ENCODE results near the gene SLC25A10. TPM values are rescaled to one million over a fixed set of nuclear protein-coding genes. Genes with fewer than 3 reads are reported as not detected.
"Not testable (repeated sequence)": the region's sequence is repeated elsewhere in the genome, so short reads cannot be mapped to it uniquely, and the experiment has no call there.

Gene SLC25A10
- total RNA-seq, 1 experiment from 2014 or later = 46.8 TPM

GRCh38 chr17:81675515-81676221, 36.4 kb upstream of the SLC25A10 start:
- ChIA-PET CTCF (interaction anchor here (0.6 to 0.9 kb wide), 2 partner anchors 8 to 51 kb away, joined by 3 to 4 read pairs; no protein-coding TSS in a partner anchor), POLR2A (ENCODE audit: low non-redundant PET) (interaction anchor here (0.7 kb wide), 1 partner anchor 33 kb away, joined by 3 read pairs; no protein-coding TSS in a partner anchor)
- peaks cover 44% of the 10 kb centered on the region for H3K36me3 ChIP-seq (ENCODE audit: insufficient read depth, low read length, poor library complexity, severe bottlenecking)
- BruUV-seq (replicated peaks); intact Hi-C loops (cut with micrococcal nuclease; ENCODE audit: unreplicated experiment); H3K27me3 ChIP-seq (replicated peaks; ENCODE audit: insufficient read depth, low read depth, low read length, poor library complexity); H3K4me1 ChIP-seq (ENCODE audit: insufficient read depth, low read length, poor library complexity, severe bottlenecking); H3K4me3 ChIP-seq (ENCODE audit: low read depth, low read length, poor library complexity, severe bottlenecking); H3K9me3 ChIP-seq (ENCODE audit: low read depth, low read length, poor library complexity, severe bottlenecking); H3K27ac ChIP-seq (ENCODE audit: low read depth, low read length, poor library complexity, severe bottlenecking): not testable (repeated sequence)
- TF ChIP-seq, protein P1, sequence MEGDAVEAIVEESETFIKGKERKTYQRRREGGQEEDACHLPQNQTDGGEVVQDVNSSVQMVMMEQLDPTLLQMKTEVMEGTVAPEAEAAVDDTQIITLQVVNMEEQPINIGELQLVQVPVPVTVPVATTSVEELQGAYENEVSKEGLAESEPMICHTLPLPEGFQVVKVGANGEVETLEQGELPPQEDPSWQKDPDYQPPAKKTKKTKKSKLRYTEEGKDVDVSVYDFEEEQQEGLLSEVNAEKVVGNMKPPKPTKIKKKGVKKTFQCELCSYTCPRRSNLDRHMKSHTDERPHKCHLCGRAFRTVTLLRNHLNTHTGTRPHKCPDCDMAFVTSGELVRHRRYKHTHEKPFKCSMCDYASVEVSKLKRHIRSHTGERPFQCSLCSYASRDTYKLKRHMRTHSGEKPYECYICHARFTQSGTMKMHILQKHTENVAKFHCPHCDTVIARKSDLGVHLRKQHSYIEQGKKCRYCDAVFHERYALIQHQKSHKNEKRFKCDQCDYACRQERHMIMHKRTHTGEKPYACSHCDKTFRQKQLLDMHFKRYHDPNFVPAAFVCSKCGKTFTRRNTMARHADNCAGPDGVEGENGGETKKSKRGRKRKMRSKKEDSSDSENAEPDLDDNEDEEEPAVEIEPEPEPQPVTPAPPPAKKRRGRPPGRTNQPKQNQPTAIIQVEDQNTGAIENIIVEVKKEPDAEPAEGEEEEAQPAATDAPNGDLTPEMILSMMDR (conservative IDR thresholded peaks at IDR 0.05; ENCODE audit: low read depth, low read length) = peak; percentile 50
- peak; percentile 37 for DNase-seq (ENCODE audit: low spot score)

- Histone ChIP-seq H3K27me3 (replicated peaks; ENCODE audit: insufficient read depth, low read depth, low read length, poor library complexity) (no peaks in the 10 kb centered on the region), H3K27ac (ENCODE audit: low read depth, low read length, poor library complexity, severe bottlenecking) (no peak overlapping the region), H3K4me1 (ENCODE audit: insufficient read depth, low read length, poor library complexity, severe bottlenecking) (peaks cover 7% of the 10 kb centered on the region), H3K9me3 (ENCODE audit: low read depth, low read length, poor library complexity, severe bottlenecking) (no peaks in the 10 kb centered on the region), H3K4me3 (ENCODE audit: low read depth, low read length, poor library complexity, severe bottlenecking) (no peak overlapping the region), H3K36me3 (ENCODE audit: insufficient read depth, low read length, poor library complexity, severe bottlenecking) (peaks cover 31% of the 10 kb centered on the region)
- no peak for DNase-seq (ENCODE audit: low spot score)
- intact Hi-C loops (cut with micrococcal nuclease; ENCODE audit: unreplicated experiment) = no loop called here
- no peak for TF ChIP-seq EZH2 (IDR thresholded peaks at IDR 0.05; ENCODE audit: borderline replicate concordance, low read depth, low read length, poor library complexity, severe bottlenecking)
- TF ChIP-seq, protein P1 (conservative IDR thresholded peaks at IDR 0.05; ENCODE audit: low read depth, low read length) = no peak
- ChIA-PET POLR2A (ENCODE audit: low non-redundant PET) (no interaction called here), CTCF (no interaction called here)
- no TSS peak for BruUV-seq (replicated peaks)
Measured at GRCh38 chr17:81676906-81677305, 35.2 kb upstream of the SLC25A10 start.

- no peak overlapping the region for H3K27ac ChIP-seq (ENCODE audit: low read depth, low read length, poor library complexity, severe bottlenecking)
- ChIA-PET POLR2A (ENCODE audit: low non-redundant PET) (interaction anchor here (0.7 kb wide), 1 partner anchor 12 kb away, joined by 20 read pairs; no protein-coding TSS in a partner anchor), CTCF (interaction anchor here (0.7 kb wide), 1 partner anchor 10 kb away, joined by 4 read pairs; no protein-coding TSS in a partner anchor)
- TF ChIP-seq, protein P1 (conservative IDR thresholded peaks at IDR 0.05; ENCODE audit: low read depth, low read length) = no peak
- no peak for TF ChIP-seq EZH2 (IDR thresholded peaks at IDR 0.05; ENCODE audit: borderline replicate concordance, low read depth, low read length, poor library complexity, severe bottlenecking)
- DNase-seq (ENCODE audit: low spot score) = no peak
- BruUV-seq (replicated peaks) = no TSS peak
- H3K4me3 ChIP-seq (ENCODE audit: low read depth, low read length, poor library complexity, severe bottlenecking) = no peak overlapping the region
- intact Hi-C loops (cut with micrococcal nuclease; ENCODE audit: unreplicated experiment) = no loop called here
- H3K27me3 ChIP-seq (replicated peaks; ENCODE audit: insufficient read depth, low read depth, low read length, poor library complexity) = no peaks in the 10 kb centered on the region
- H3K9me3 ChIP-seq (ENCODE audit: low read depth, low read length, poor library complexity, severe bottlenecking) = no peaks in the 10 kb centered on the region
- H3K4me1 ChIP-seq (ENCODE audit: insufficient read depth, low read length, poor library complexity, severe bottlenecking) = peaks cover 23% of the 10 kb centered on the region
- H3K36me3 ChIP-seq (ENCODE audit: insufficient read depth, low read length, poor library complexity, severe bottlenecking) = peaks cover 2% of the 10 kb centered on the region
Measured at GRCh38 chr17:81680150-81680549, 31.9 kb upstream of the SLC25A10 start.

Data from A673 (cell line).